Hindlimb muscle (tissue), 1 donor: ENCODE data around the gene CILP2. TPM values are rescaled to one million over a fixed set of nuclear protein-coding genes. Genes with fewer than 3 reads are reported as not detected.
A peak's percentile ranks its signal among the peaks of the same experiment; 100 is the strongest.

Experiments
- DNase-seq: peaks from one replicate; pipeline ENCODE4 v3.0.0-alpha.2; 2013
- polyA plus RNA-seq: library from polyadenylated mRNA; unstranded; fragments of 120-200 nt; gene quantifications from one replicate; pipeline ENCODE4 v1.2.1, GENCODE V29; 2013; ENCODE audit not compliant: insufficient read length

CILP2 gene
- polyA plus RNA-seq, 1 donor, result 1.5 TPM

DNA sequence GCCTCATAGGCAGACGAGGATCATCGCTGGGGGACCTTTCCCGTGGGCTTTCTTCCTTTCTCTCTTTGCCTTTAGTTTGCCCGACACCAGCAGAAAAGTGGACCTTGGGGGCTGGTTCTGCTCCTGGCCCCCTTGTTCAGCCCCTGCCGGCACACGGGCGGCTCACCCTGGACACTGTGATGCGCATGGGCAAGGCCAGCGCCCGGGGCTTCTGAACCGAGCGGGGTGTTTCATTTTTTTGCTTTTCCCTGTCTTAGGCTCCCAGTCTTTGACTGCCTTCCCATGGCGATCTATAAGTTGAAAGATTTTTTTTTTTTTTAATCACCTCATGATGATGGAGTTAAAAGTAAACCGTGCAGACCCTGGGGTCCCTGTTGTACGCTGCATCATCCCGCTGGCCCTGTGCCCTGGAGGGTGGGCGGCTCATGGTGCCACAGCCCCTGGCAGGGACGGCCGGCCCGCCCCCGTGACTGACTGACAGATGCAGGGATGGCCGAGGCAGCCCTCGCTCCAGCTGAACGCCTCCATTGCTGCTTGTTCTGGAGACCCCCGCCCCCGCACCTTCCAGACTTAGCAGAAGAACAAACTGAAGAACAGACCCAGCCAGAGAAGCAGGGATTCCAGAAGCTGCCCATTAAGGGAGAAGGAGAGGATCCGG, 32.3 kb upstream of the CILP2 start:
- DNase-seq, result no peak

DNA sequence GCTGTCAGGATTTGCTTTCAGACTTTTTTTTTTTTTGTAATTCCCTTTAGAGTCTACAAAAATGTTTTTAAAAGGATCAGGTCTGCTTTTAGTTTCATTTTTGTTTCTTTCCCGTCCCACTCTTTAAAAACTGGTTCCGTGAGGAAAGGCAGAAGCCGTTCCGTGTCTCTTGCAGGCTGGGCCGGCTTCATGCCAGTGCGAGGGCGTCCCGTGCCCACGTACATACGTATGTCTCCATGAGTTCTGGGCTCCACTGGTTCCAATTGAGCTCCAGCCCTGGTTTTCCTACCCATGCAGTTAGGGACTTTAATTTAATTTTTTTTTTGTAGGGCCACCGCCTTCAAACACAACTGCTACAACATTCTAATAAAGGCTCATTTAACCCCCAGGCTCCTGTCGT, 31.5 kb upstream of the CILP2 start:
- DNase-seq, result no peak

DNA sequence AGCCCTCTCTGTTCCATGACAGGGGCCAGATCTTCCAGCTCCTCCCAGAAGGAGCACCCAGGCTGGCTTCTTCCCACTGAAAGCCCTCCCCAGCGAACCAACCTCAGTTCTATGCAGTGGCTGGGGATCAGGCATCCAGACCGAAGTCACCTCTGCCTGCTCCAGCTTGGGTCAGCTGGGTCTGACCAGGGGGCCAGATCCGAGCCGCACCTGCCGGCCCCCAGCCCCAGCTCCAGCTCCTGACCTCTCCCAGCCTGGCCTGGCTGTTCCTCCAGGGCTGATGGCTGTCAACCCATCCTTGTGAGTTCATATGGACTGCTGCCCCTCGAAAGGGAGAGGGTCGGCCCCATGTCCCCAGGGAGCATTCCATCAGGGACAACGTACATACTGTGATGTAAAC, 30.7 kb upstream of the CILP2 start:
- no peak for DNase-seq

DNA sequence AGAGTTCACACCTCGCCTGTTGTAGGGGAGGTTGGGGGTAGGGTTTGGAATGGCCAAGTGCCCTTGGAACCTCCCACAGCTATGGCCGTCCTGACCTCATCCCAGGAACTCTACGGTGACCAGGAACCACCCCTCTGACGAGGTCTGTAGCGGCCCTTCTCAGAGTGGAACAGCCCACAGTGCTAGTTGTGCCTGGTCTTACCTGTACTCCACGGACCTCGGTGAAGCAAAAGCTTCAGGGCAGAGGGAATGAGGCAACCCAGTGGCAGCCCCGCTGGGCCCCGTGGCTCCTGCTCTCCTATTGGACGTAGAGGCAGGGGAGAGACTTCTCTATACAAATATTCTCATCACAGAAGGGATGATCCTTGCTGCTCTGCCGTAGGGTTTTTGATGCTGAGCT, 29.8 kb upstream of the CILP2 start:
- DNase-seq, result no peak

DNA sequence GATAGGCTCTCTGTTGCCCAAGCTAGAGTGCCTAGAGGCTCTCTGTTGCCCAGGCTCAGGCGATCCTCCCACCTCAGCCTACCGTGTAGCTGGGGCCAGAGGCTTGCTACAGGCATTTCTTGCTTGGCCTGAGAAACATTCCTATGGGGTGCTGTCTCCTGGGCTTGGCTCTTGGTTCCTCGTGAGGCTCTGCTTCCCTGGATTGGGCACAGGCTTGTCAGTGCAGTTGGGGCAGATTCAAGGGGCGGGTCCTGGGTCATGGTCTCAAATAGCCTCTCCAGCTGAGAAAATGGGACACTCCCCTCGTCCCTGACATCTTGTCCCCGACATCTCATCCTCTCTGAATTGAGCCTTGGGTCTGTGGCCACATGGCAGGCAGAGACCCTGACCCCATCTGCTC, 27.6 kb upstream of the CILP2 start:
- no peak for DNase-seq

DNA sequence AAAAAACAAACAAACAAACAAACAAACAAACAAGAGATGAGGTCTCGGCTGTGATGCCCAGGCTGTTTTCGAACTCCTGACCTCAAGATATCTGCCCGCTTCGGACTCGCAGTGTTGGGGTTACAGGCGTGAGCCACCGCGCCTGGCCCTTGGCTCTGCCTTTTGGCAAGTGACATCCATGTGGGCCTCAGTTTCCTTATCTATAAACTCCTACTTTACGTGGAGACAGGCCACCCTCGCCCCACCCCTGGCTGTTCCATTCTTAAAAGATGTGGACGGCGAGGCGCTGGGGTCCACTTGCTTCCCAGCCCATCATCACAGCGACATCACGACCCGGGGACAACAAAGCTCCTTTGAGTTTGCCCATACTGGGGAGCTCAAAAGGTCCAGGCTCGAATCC, 24.4 kb upstream of the CILP2 start:
- DNase-seq, result no peak

DNA sequence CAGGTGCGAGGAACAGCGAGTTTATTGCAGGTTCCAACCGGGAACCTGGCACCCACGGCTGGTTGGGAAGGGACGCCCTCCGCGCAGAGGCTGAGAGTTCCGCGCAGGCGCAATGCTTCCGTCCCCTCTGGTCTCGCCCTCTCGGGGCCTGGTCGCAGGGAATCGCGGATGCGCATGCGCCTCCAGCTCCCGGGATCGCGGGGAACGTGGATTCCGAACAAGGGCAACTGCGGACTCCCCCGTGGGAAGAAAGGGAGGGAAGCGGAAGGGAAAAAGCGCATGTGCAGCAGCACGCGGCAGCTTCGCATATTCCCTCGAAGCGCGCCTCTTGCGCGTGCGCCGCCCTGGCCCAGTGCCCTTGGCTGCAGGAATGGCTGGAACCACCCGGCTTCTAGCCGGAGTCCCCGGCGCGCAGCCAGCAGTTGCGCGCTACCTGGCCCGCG, 23.8 kb upstream of the CILP2 start:
- peak; percentile 82 for DNase-seq

DNA sequence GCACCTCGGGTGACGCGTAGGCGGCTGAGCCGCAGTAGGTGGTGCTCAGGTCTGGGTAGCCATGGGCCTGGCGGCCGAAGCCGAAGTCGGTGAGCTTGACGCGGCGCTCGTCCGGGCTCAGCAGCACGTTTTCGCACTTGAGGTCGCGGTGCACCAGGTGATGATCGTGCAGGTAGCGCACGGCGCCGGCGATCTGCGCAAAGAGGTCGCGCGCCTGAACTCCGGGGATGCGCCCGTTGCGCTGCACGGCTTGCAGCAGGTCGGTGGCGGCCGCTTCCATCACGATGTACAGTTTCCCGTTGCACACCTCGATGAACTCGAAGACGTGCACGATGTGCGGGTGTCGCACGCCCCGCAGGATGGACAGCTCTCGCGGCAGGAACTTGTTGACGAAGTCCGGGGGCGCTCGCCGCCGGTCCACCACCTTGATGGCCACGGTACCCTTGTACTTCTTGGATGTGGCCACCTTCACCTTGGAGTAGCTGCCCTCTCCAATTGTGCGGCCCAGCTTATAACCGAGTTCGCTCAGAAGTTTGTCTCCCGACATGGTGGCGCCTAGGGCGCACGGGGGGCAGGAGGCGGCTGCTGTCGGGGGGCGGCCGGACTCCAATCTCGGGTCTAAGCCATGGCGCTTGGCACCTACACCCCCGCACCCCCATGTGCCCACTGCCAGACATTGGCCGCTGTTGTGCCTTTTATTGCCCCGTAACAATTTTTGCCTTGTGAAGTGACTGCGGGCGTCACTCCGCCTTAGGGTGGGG, 23.0 kb upstream of the CILP2 start, which contains the start of gene TSSK6:
Gene TSSK6, minus strand, starts transcription at position 668 of the 761 bp plus-strand sequence. Its CDS starts 121 bp downstream, at position 547.
- DNase-seq, result no peak

DNA sequence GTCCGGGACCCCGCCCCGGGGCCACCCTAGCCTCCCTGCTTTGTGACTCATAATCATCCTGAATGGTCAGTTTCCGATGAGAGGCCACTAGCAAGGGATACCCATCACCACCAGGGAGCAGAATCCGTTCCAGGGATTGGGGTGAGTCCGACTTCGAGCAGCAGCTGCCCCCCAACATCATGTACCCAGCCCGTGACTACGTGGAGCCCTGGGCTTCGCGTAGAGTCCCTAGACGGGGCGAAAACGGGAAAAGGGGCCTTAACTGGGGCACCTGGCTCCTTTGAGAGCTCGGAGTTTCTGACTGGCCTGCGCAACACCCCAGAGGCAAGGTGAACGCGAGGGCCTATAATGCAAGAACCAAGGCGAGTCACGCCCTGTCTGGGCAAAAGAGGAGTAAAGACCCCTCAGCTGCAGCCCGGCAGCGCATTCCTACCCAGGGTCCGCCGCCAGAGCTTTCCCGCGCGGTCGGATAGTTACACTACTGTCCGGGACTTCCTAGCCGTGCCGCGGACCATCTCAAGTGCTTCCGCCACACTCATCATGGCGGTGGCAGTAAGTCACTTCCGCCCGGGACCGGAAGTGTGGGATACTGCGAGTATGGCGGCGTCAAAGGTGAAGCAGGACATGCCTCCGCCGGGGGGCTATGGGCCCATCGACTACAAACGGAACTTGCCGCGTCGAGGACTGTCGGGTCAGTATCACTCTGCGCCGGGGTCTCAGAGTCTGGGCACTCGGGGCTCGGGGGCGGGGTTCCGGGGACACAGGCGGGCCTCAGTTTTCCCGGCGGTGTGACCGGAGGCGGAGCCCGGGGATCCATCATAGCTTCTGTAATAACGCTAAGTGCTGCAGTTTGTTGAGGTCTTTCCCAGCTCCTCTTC, 22.2 kb upstream of the CILP2 start, which contains the start of gene NDUFA13:
Gene NDUFA13, plus strand, starts transcription at position 584 of the 878 bp plus-strand sequence. Its CDS starts 14 bp downstream, at position 598.
- peak; percentile 95 for DNase-seq

DNA sequence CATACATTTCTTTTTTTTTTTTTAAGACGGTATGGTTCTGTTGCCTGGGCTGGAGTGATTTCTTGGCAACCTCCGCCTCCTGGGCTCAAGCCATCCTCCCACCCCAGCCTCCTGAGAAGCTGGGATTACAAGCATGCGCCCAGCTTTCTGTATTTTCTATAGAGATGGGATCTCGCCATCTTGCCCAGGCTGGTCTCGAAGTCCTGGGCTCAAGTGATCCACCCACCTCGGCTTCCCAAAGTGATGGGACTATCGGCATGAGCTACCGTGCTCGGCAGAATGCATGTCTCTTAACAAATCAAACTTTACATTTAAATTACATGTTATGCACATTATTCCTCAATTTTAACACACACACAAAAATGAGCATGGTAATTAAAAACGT, 20.8 kb upstream of the CILP2 start:
- DNase-seq, result no peak

DNA sequence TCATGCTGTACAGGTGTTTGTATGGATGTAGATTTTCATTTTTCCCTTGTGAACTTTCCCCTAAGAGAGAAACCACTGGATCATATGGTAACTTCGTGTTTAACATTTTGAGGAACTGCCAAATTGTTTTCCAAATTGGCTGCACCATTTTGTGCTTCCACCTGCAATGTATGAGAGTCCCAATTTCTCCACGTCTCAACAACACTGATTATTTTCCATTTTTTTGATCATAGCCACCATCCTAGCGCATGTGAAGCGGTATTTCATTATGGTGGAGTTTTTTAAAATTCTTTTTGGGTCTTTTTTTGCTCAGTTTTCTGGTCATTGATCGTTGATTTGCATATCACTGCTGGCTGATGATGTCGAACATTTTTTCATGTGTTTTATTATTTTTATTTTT, 17.1 kb upstream of the CILP2 start:
- DNase-seq, result no peak

DNA sequence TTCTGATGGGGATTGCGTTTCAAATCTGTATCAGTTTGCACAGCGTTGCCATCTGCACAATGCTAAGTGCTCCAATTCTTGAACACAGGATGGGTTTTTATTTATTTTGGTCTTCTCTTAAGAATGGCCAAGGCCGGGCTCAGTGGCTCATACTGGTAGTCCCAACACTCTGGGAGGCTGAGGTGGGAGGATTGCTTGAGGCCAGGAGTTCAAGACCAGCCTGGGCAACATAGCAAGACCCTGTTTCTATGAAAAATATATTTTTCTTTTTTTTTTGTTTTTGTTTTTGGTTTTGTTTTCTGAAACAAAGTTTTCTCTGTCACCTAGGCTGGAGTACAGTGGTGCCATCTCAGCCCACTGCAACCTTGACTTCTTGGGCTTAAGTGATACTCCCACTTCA, 14.9 kb upstream of the CILP2 start:
- no peak for DNase-seq

DNA sequence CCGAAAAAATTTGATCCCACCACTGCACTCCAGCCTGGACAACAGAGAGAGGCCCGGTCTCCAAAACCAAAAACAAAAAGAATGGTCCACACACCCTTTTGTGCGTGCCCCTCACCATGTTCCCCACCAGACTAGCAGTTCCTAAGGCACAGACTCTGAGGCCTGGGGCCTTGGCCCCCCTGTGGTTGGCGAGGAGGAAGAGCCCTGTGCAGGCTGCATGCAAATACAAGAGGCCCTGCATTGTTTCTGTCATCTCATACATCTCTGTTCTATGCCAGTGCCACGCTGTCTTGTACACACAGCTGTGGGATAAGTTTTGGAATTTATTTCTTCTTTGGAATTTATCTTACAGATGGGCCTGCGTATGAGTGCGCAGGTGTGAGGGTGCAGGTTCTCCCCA, 14.0 kb upstream of the CILP2 start:
- no peak for DNase-seq

DNA sequence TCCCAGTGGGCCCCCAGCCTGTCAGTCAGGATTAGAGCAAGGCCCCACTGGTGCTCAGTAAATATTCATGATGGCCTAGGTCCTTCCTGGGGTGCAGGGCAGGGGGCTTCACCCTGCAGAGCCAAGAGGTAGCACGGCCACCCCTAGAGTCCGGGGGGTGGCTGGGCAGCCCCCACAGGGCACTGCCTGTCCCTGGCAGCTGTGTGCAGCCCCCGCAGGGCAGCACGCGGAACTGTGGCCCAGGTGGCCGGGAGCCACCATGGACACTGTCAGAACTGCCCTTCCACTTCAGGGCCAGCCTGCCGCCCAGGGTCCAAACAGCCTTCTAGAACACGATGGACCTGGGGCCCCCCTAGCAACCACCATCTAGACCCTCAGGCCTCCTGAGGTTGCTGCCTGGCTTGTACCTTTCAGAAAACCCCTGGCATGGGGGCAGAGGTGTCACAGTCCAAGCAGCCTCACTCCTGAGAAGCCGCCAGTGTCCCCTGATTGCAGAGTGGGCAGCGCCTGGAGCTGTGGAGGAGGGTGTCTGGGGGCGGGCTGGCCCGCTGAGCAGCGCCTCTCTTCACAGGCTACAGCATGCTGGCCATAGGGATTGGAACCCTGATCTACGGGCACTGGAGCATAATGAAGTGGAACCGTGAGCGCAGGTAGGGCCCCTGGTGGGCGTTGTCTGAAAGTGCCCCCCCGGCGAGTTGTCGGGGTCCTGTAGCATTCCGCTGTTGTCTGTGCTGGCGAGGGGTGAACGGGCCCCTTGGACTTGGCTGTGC, 12.3 kb upstream of the CILP2 start:
- no peak for DNase-seq

DNA sequence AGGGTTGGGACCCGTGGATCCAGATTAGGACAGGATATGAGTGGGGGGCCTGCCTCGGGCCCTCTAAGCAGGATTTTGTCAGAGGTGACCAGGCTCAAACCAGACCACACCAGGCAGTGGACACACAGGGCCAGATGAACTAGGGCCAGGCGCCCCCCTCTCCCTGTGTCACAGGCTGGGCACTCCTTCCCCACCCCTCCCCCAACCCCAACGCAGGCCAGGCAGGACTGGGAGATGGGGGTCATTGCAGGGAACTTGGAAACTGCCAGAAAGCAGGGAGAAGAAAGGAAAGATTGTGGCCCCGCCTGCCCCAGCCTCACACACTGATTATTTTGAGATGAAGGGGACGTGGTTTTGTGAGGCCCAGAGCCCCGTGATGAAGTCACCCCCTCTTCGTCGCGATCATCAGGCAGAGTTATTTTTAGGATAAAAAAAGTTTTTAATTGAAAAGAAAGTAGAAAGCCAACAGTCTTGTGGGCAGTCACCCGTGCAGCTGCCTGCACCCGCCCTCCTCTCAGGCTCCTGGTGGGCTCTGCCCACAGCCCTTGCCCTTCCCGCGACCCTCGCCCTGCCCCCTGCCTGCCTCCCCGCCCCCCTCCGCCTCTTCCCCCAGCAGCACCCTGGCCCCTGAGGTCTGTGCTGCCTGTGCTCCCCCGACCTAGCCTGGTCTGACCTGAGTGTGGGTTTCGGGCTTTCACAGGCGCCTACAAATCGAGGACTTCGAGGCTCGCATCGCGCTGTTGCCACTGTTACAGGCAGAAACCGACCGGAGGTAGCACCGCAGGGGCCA, 11.3 kb upstream of the CILP2 start:
- no peak for DNase-seq

DNA sequence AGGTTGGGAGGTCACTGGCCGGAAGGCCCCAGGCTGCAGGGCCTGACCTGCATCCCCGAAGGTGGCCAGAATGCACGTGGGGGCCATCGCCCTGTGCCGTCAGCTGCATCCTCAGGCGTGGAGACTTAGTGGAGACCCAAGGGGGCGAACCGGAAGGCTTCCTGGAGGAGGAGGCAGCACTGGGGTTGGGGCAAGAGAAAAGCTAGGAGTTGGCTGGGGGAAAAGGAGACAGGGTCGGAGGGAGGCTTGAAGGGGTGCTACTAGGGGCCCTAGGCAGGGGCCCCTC, 10.8 kb upstream of the CILP2 start:
- DNase-seq, result no peak

DNA sequence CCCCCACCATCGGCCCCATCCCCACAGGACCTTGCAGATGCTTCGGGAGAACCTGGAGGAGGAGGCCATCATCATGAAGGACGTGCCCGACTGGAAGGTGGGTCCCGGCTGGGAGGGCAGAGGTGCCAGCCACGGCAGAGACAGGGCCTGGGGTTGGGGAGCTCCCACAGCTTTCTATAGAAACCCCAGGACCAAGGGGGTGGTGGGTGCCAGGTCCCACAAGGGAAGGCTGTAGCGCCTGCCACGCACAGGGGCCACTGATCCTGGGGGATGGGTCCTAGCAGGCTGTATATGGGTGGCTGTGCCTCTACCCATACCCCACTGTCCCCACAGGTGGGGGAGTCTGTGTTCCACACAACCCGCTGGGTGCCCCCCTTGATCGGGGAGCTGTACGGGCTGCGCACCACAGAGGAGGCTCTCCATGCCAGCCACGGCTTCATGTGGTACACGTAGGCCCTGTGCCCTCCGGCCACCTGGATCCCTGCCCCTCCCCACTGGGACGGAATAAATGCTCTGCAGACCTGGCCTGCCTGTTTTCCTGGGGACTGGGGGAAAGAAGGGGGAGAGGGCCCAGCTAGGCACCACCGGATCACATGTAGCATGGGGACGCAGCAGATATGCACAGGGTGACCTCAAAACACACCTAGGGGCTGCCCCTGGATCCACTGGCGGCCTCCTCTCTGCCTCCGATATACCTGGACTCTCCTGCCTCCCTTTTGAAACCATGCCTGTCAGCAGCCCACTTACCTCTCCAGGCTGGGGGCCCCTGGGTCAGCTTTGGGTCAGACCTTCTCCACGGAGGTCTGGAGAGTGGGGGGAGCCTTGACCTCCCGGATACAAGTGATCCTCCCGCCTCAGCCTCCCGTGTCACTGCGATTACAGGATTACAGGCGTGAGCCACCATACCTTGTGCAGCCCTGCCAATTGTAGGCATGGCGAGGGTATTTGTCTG, 10.1 kb upstream of the CILP2 start:
- no peak for DNase-seq

DNA sequence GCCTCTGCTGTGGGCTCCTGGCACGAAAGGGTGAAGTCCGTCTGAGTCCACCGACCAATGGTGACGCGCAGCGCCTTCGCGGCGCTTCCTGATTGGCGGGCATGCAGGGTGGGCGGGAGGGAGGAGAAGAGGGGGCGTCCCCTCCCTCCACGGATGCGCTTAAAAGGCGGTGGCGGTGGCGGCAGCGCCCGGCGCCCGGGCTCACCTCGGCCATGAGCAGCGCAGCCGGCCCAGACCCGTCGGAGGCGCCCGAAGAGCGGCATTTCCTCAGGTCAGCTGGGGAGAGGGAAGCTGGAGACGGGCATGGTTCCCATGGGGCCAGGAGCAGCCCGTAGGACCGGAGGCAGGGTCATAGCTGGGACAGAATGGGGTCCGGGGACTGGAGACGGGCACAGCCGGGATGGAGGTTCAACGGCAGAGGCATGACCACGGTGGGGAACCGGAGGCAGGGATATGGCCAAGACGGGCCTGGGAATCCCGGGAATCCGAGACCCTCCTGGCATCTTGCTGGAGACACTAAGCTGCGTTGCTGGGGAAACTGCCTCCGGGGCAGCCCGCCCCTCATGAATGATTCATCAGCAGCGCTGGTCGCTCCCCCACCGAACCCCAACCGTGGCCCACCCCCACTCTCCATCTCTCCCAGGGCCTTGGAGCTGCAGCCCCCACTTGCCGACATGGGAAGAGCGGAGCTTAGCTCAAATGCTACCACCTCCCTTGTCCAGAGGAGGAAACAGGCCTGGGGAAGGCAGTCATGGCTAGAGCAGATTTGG, 9.2 kb upstream of the CILP2 start, which contains the start of gene YJEFN3:
Gene YJEFN3, plus strand, starts transcription at position 191 of the 770 bp plus-strand sequence. Its CDS starts 22 bp downstream, at position 213.
- no peak for DNase-seq

DNA sequence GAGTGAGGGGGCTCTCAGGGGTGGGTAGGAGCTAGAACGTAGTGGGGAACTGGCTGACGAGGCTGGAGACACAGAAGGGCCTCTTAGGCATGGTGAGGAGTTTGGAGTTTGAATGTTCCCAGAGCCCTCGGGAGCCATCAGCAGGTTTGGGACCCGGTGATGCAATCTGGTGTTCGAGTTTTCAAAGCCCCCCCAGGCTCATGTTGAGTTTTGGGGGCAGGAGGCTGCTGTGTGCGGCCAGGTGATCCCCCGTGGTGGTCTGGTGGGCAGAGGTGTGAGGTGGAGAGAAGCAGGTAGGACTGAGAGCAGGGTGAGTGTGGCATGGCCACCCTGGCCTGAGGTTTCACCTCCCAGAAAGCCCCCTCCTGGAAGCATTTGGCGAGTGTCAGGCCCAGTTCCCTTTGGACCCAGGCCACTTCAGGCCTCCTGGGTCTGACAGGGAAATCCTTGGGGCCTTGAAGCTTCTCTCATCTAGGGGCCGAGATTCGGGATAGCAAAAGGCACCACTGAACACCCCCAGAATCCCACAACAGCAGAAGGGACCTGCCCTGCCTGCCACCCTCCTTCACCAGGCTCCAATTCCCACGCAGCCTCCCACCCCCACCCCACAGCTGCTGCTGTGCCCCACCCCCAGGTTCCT, 8.2 kb upstream of the CILP2 start:
- no peak for DNase-seq
